CD4-positive, alpha-beta T cell treated with Interleukin-10 for 1 hour (primary cell): ENCODE data around the gene DNAJA1.

Source experiments
- DNase-seq: peaks from one replicate; pipeline ENCODE4 v3.0.0-alpha.2; 2020

Gene DNAJA1

GRCh38 chr9:33029231-33029786 is 4.2 kb downstream of the DNAJA1 start:
- DNase-seq: no peak

GRCh38 chr9:33030285-33030684 is 5.2 kb downstream of the DNAJA1 start:
- DNase-seq: no peak

- DNase-seq: no peak
Measured at GRCh38 chr9:33032292-33032691, 7.2 kb downstream of the DNAJA1 start.

- no peak for DNase-seq
Measured at GRCh38 chr9:33032865-33033264, 7.8 kb downstream of the DNAJA1 start.

GRCh38 chr9:33040792-33041431 is 15.8 kb downstream of the DNAJA1 start:
- peak; percentile 41 for DNase-seq

GRCh38 chr9:33041432-33042188 is 16.5 kb downstream of the DNAJA1 start:
- peak; percentile 47 for DNase-seq

GRCh38 chr9:33042473-33042872 is 17.4 kb downstream of the DNAJA1 start:
- DNase-seq: peak; percentile 48

GRCh38 chr9:33043671-33044070 is 18.6 kb downstream of the DNAJA1 start:
- DNase-seq: no peak

GRCh38 chr9:33044162-33044673 is 19.1 kb downstream of the DNAJA1 start:
- peak; percentile 77 for DNase-seq

- DNase-seq: no peak
Measured at GRCh38 chr9:33044677-33045282, 19.7 kb downstream of the DNAJA1 start.

GRCh38 chr9:33046061-33046460 is 21.0 kb downstream of the DNAJA1 start:
- no peak for DNase-seq

GRCh38 chr9:33048054-33048465 is 23.0 kb downstream of the DNAJA1 start:
- DNase-seq: no peak

- no peak for DNase-seq
Measured at GRCh38 chr9:33049680-33050361, 24.7 kb downstream of the DNAJA1 start.

GRCh38 chr9:33051144-33051543 is 26.1 kb downstream of the DNAJA1 start:
- DNase-seq: no peak

GRCh38 chr9:33065157-33066076 is 40.3 kb downstream of the DNAJA1 start:
- DNase-seq: no peak

GRCh38 chr9:33068991-33069390 is 43.9 kb downstream of the DNAJA1 start:
- DNase-seq: no peak

GRCh38 chr9:33076046-33077004 is 51.3 kb downstream of the DNAJA1 start, which contains the start of gene SMU1:
Gene SMU1 (minus strand): TSS chr9:33076674. CDS start chr9:33076608, 66 bp downstream.
- DNase-seq: peak; percentile 98

- no peak for DNase-seq
Measured at GRCh38 chr9:33080534-33080933, 55.5 kb downstream of the DNAJA1 start.

GRCh38 chr9:33081128-33081851 is 56.2 kb downstream of the DNAJA1 start:
- DNase-seq: peak; percentile 88

- peak; percentile 37 for DNase-seq
Measured at GRCh38 chr9:33082128-33082527, 57.1 kb downstream of the DNAJA1 start.
